Subcutaneous adipose tissue (tissue), 4 donors: ENCODE data around the gene CCHCR1. TPM values are rescaled to one million over a fixed set of nuclear protein-coding genes. Genes with fewer than 3 reads are reported as not detected.

ENCODE experiments used
- CTCF ChIP-seq: fragments of 450-650 bp; IDR thresholded peaks from one replicate; pipeline ENCODE4 v1.5.1; 2016; ENCODE audit warnings: low read depth, mild to moderate bottlenecking, control low read depth, antibody characterized with exemption, moderate library complexity
- total RNA-seq, 4 donors: library from RNA; depleted of rRNA; stranded (reverse); fragments of >200 nt; gene quantifications; one replicate each; pipeline ENCODE4 v1.1.0, GENCODE V29; 2016

CCHCR1 gene
- total RNA-seq, 4 donors from 2014 or later = 2.4 to 26.2 (median 9.8) TPM

DNA sequence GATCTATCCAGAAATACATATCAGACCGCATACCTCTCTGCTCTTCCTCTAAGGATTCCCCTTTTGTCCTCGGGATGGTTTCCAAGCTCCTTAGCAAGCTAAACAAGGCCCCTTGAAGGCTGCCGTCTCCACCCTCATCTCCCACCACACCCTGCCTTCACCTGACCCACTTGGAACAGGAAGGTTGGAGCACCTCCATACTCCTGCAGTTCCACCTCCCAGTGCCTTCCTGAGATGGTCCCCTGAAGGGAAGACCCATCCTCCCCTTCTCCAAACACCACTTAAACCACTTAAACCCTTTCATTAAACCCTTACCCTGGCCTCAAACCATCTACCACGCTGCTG lies 21.4 kb upstream of the CCHCR1 start:
- TF ChIP-seq CTCF = no peak

DNA sequence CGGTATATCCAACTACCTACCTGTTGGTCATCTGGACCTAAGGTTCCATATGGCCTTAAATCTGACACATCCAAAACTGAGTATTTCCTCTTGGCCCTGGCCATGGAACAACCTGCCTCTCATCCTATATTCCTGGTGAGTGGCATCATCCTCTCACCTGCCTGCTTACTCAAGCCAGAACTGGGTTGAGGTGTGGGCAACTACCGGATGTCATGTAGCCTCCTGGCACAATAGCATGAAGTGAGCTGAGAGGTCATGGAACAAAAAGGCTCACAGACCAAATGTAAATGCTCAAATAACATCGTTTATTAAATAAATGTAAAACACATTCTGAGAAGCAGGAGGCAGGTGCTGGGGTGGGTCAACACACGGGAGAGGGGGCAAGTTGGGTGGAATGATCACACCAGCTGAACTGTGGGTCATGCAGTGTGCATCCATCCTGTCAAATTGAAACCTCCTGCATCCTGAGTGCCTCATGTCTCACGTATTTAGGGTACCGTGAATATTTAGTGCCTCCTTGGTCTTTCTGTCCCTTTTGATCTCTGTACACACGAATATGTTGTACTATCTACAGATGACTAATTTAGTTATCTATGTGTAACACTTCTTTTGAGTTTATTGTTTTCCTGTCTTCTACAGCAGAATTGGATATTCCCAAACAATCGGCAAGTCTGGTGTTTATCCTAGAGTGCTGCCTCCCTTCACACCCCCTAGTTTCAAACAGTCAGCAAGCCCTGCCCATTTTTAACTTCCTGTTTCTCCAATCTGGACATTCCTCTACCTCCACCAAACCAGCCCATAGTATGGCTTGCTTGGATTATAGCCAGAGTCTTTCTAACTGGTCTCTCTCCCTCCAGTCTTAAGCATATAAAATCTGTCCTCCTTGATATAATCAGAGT lies 20.8 kb upstream of the CCHCR1 start:
- no peak for TF ChIP-seq CTCF

DNA sequence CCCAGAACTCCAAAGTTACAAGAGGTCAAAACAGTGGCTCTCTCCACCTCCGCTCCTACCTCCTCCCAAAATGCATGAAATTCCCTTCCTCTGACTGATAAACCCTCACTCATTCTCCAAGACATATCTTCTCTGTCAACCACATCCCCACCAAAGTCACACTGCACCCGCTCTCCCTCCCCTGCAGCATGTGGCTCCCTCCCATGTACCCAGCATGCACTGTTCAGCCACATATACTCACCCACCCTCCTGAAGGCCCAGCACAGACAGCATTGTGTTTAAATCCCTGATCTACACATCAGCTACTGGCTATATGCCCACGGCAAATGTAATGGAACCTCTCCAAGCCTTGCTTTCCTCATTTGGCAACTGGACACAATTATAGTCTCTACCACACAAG lies 18.4 kb upstream of the CCHCR1 start:
- TF ChIP-seq CTCF = no peak

DNA sequence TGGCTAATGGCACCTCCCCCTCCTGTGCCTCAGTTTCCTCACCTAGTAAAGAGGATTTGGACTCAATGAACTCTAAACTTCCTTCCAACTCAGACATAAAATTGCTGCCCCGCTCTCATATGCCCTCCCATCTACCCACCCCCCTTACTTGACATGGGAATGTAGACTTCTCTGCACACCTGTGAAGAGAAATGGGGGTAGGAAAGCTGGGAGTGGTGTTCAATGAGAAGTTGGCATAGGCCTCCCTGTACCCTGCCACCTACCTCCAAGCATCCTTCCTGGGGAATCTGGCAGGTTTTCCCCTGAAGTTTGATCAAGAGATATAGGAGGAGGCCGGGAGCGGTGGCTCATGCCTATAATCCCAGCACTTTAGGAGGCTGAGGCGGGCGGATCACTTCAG lies 16.8 kb upstream of the CCHCR1 start:
- TF ChIP-seq CTCF = no peak

GRCh38 chr6:31173406-31173805 lies 15.8 kb upstream of the CCHCR1 start:
- TF ChIP-seq CTCF = no peak

DNA sequence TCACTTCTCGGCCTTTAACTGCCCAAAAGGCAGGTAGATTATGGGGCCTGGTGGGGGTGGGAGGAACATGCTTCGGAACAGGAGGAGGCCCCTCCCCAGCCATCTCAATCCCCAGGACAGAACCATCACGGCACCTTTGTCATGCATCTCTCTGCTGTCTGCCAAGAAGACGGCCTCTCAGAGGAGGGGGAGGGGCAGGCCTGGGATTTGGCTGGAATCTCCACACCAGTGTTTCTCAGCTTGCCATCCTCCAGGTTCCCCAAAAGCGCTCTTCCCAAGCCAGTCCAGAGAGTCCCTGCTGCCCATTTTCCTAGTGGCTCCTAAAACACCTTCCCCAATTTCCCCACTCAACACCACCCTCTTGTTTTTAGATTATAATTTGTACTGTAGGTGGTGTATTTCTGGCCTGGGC lies 15.4 kb upstream of the CCHCR1 start:
- no peak for TF ChIP-seq CTCF

- TF ChIP-seq CTCF = no peak
Measured at GRCh38 chr6:31171931-31172905, 14.6 kb upstream of the CCHCR1 start.
